Endothelial cell of umbilical vein (primary cell): ENCODE data around the gene RER1.

ENCODE experiments used
- EZH2 ChIP-seq: IDR thresholded peaks from 2 replicates; pipeline ENCODE4 v1.6.1; 2012; ENCODE audit warnings: borderline replicate concordance, low read depth, mild to moderate bottlenecking, moderate library complexity, low read length, inconsistent platforms; ENCODE audit not compliant: severe bottlenecking
- FOS ChIP-seq: IDR thresholded peaks from 2 replicates; pipeline ENCODE4 v1.6.1; 2011; ENCODE audit warnings: mild to moderate bottlenecking, low read length, moderate library complexity, borderline replicate concordance; ENCODE audit not compliant: insufficient read depth
- GATA2 ChIP-seq: IDR thresholded peaks from 2 replicates; pipeline ENCODE4 v1.7.0; 2011; ENCODE audit warnings: low read depth, mild to moderate bottlenecking, moderate library complexity, mixed read lengths, low read length; ENCODE audit not compliant: insufficient read length, insufficient read depth
- JUN ChIP-seq: IDR thresholded peaks from 2 replicates; pipeline ENCODE4 v1.6.1; 2011; ENCODE audit warnings: borderline replicate concordance, low read depth; ENCODE audit not compliant: insufficient read length, insufficient read depth
- MYC ChIP-seq: IDR thresholded peaks from one replicate; pipeline ENCODE4 v1.6.1; 2011; ENCODE audit warnings: mild to moderate bottlenecking, low read depth, low read length
- POLR2A ChIP-seq: IDR thresholded peaks from 2 replicates; pipeline ENCODE4 v1.6.1; 2012; ENCODE audit warnings: low read depth, mild to moderate bottlenecking, control low read depth, low read length
- POLR2AphosphoS5 ChIP-seq: IDR thresholded peaks from 2 replicates; pipeline ENCODE4 v1.6.1; 2012; ENCODE audit warnings: low read depth, mild to moderate bottlenecking, control low read depth, low read length, moderate library complexity; ENCODE audit not compliant: insufficient read depth
- TF ChIP-seq, protein P1 (sequence below), 2 donors: IDR thresholded peaks; 1 replicate in 1 of 2; 2 replicates in 1 of 2; pipeline ENCODE4 v1.5.1; 2011; ENCODE audit warnings: low read length in 2 of 2, mild to moderate bottlenecking in 2 of 2, moderate library complexity in 2 of 2, control low read depth in 1 of 2, inconsistent platforms in 1 of 2, low read depth in 1 of 2; ENCODE audit not compliant: insufficient read depth in 1 of 2; ENCODE audit errors: extremely low read depth in 1 of 2
- TF ChIP-seq, protein P2 (sequence below): IDR thresholded peaks from 2 replicates; pipeline ENCODE4 v1.6.1; 2011; ENCODE audit not compliant: insufficient read depth, insufficient read length

DNA sequence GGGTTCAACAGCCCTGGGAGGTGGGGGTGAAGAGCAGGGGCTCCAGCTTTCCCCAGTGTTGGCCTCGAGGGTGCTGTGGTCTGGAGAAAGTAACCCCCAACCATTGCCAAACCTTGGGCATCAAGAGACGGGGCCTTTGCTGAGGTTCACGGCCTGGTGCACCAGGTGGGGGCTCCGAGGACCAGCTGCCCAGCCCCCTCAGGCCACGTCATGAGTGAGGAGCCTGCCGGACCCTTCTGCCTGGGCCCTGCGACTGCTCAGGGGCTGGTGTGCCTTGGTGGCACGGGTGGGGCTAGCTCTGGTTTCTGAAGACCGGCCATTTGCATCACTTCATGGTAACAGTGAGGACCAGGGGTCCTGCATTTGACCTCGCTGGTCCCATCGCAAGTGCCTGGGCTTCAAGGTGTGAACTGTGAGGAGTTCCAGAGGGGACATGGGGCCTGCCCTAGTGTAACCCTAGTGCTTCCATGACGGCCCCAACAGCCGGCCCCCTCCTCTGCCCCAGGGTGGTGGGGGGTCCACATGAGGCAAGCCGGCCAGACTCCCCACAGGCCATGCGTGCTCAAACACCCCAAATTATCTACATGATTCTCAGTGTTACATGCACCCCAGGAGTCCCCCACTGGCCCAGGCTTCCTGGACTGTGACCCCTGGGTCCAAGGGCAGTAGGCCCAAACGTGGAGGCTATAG lies 13.7 kb upstream of the RER1 start:
- TF ChIP-seq EZH2 = no peak
- TF ChIP-seq, protein P1, sequence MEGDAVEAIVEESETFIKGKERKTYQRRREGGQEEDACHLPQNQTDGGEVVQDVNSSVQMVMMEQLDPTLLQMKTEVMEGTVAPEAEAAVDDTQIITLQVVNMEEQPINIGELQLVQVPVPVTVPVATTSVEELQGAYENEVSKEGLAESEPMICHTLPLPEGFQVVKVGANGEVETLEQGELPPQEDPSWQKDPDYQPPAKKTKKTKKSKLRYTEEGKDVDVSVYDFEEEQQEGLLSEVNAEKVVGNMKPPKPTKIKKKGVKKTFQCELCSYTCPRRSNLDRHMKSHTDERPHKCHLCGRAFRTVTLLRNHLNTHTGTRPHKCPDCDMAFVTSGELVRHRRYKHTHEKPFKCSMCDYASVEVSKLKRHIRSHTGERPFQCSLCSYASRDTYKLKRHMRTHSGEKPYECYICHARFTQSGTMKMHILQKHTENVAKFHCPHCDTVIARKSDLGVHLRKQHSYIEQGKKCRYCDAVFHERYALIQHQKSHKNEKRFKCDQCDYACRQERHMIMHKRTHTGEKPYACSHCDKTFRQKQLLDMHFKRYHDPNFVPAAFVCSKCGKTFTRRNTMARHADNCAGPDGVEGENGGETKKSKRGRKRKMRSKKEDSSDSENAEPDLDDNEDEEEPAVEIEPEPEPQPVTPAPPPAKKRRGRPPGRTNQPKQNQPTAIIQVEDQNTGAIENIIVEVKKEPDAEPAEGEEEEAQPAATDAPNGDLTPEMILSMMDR (IDR thresholded peaks at IDR 0.05; ENCODE audit: extremely low read depth in 1 of 2, insufficient read depth in 1 of 2, low read depth in 1 of 2, low read length in 2 of 2) = no peak
- TF ChIP-seq POLR2A = no peak
- TF ChIP-seq POLR2AphosphoS5 = no peak
- TF ChIP-seq JUN = no peak
- no peak for TF ChIP-seq GATA2
- TF ChIP-seq, protein P2, sequence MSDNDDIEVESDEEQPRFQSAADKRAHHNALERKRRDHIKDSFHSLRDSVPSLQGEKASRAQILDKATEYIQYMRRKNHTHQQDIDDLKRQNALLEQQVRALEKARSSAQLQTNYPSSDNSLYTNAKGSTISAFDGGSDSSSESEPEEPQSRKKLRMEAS = no peak
- no peak for TF ChIP-seq FOS
- no peak for TF ChIP-seq MYC
